ENCODE results near the gene FZD1. TPM values are rescaled to one million over a fixed set of nuclear protein-coding genes. Genes with fewer than 3 reads are reported as not detected.
A peak's percentile ranks its signal among the peaks of the same experiment; 100 is the strongest.

The FZD1 gene
- polyA plus RNA-seq (ENCODE audit: insufficient read length in 4 of 4) = 10 to 100 TPM; 56.0 to 83.1 (median 60.0) TPM

DNA sequence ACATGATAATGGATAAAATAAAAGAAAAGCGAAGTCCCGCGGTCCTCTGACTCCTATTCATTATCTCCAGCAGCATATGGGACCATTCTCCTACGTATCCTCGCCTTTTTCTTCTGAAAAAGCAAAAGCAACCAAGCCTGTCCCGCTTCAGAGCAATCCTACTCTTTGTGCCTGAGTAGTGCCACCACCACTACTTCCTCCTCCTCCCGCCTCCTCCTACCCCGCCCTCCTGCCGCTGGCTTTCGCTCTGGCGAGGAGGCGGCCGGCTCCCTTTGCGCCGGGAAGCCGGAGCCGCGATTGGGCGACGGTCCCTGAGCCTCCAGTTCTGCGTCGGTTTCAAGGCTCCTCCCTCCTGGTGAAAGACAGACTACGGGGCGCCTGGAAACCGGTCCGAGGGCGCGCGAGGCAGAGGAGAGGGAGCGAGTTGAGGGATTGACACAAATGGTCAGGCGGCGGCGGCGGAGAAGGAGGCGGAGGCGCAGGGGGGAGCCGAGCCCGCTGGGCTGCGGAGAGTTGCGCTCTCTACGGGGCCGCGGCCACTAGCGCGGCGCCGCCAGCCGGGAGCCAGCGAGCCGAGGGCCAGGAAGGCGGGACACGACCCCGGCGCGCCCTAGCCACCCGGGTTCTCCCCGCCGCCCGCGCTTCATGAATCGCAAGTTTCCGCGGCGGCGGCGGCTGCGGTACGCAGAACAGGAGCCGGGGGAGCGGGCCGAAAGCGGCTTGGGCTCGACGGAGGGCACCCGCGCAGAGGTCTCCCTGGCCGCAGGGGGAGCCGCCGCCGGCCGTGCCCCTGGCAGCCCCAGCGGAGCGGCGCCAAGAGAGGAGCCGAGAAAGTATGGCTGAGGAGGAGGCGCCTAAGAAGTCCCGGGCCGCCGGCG is at the start of gene FZD1:
Gene FZD1, plus strand, starts transcription at position 388 of the 878 bp plus-strand sequence. Its CDS starts 448 bp downstream, at position 836.
- peak; percentile 93 to 99 (median 96) for DNase-seq (ENCODE audit: low read depth in 4 of 4, low spot score in 2 of 4)

DNA sequence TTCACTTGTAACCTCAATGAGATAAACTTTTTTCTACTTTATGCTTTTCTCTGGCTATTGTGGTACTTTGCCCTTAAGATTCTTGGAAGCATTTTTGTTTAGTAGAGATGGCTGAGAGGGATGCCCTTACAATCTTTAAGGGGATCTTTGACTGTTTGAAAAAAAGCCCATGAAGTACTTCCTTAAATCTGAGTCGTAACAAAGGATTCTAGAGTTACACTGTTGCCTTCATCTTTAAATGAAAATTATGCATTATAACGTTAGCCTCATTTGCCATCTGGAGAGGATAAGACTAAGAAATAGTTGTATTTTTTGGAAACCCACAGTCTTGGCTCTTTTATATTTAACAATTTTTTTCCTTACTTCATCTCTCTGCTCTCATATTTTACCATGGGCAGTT is 37.8 kb upstream of the FZD1 start:
- no peak for DNase-seq (ENCODE audit: low read depth in 4 of 4, low spot score in 2 of 4)

DNA sequence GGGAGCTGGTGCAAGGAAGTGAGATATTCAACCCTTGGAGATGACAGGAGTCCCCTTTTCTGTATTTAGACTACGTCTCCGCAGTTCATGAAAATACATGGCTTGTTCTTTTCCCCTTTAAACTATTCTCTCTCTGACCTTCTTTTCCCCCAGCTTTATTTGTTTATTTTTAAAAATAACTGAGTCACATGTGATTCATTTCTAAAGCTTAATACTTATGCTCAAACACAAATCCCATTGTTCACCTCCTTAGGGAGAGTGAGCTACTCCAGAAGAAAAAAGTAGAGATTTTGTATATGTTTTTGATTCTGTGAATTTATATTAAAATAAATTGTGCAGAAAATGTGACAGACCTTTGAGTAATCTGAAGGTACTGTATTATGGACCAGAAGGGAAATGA is 35.9 kb upstream of the FZD1 start:
- DNase-seq (ENCODE audit: low read depth in 4 of 4, low spot score in 2 of 4) = no peak

DNA sequence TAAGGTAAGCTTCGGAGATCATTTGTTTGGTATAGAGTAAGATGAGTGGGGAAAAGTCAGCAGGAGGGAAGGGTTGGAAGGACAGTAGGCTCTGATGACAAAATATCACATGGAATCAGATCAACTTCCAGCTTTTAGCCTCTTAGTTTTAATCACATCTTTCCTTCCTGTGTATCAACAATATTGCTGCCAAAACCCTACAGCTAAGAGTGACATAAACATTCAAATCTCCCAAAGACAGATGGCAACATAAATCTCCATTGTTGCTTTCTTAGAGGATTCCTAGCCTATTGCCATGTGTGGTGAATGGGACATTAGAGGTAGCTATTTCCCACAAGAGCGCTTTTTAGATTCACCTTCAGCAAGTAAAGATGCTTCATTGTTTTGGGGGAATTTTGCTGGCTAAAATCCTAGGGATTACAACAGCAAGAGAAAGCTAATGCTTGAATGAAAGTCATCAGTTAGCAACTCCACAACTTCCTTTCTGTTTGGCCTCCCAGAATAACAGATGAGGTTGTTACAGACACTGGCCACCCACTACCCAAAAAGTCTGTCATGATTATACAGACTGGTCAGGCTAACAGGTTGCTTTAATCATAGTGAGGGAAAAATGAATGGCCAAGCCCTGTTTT is 35.2 kb upstream of the FZD1 start:
- no peak for DNase-seq (ENCODE audit: low read depth in 4 of 4, low spot score in 2 of 4)

DNA sequence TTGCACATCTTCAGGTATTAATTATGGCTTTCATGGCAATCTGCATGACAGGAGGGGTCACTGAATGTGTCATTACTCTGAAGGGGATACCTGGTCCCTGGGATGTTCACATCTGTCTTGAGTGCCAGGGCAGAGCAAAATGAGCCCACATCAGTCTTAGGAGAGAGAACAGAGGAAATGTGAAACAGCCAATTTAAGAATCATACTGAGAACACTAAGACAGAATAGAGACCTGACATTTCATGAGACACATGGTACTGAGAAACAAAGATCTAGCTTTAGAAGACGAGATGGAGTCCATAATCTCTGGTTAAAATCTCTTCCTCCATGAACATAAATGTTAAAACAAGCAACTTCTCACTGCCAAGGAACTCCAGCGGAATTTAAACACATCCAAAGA is 34.1 kb upstream of the FZD1 start:
- no peak for DNase-seq (ENCODE audit: low read depth in 4 of 4, low spot score in 2 of 4)

DNA sequence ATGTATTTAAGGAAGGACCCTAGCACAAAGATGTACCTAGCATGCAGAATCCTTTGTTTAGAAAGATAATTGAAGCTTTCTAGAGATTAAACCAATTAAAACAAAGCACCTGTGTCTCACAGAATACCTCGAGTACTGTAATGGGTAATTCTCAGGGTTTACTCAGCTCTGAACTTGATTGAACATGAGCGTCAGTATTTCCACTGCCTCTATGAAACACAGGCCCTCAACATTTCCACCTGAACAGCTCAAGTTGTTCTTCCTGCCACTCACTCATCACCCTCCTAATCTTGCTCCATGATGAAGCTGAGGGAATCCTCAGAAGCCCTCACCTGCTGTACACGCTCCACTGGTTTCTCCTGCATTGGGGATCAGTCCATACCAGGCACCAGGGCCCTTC is 33.7 kb upstream of the FZD1 start:
- no peak for DNase-seq (ENCODE audit: low read depth in 4 of 4, low spot score in 2 of 4)

DNA sequence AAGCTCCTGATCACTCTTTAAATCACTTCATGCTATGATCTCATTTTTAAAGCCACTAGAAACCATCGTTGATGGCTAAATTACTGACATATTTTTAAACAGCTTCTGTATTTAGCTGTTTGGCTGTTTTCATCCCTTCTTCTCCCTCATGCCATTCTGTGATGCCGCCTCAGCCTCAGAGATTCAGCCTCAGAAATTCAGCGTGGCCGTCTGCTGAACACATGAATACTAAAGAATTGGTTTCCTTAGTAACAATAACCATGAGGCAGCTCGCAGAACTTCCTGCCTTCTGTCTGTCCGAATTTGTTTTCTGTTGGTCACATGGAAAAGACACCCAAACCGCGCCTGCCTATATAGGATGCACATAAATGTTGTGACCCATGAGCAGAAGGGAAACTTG is 31.0 kb upstream of the FZD1 start:
- DNase-seq (ENCODE audit: low read depth in 4 of 4, low spot score in 2 of 4) = no peak

DNA sequence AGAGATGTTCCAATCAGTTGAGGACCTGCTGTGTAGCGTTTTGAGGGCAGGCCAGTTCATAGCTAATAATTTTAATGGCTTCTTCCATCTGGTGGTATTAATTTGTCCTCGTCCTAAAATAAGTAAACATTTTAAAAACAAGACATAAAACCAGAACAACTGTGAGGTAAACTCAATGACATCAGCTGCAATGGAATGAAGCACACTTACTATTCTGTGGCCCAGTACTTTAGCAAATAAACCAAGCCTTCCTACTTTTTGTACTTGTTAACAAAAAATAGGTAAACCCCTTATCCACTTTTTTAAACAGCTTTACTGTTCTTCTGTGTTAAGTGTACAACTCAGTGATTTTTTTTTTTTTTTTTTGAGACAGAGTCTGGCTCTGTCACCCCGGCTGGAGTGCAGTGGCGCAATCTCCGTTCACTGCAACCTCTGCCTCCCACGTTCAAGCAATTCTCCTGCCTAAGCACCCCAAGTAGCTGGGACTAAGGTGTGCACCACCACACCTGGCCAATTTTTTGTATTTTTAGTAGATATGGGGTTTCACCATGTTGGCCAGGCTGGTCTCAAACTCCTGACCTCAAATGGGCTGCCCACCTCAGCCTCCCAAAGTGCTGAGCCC is 28.9 kb upstream of the FZD1 start:
- no peak for DNase-seq (ENCODE audit: low read depth in 4 of 4, low spot score in 2 of 4)

DNA sequence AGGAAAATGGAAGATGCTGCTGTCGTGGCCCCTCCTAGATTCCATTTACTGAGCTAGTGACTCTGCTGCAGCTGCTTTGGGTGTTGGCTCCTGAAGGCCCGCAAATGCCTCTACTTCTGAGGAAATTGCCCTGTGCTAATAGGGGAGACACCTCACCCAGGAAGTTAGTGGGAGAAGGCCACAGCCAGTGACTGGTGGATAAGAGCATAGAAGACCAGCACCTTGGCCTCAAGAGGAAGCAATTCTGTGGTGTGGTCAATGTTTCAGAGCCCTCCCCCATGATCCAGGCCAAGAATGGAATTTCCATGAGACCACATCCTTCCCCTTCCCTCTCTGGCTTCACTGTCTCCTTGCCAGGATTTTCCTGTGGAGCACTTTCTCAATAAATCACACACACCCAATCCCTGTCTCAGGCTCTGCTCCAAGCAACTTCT is 25.0 kb upstream of the FZD1 start:
- no peak for DNase-seq (ENCODE audit: low read depth in 4 of 4, low spot score in 2 of 4)

DNA sequence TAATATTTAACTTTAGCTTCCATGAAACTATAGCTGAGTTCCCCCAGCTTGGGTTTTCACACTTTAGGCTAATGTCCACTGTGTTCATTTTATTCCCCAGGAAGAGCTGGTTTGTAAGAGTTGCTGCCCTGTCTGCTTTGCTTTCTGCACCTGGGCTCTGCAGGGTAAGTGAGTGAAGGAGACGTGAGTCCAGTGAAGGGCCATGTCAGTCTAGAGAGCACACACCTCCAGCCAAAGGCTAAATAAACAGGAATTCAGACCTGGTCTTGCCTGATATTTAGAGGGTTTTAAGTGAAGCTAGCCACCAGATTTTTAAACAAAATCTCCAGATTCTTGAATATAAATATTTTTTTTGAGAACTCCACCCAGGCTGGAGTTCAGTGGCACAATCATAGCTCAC is 24.5 kb upstream of the FZD1 start:
- no peak for DNase-seq (ENCODE audit: low read depth in 4 of 4, low spot score in 2 of 4)

DNA sequence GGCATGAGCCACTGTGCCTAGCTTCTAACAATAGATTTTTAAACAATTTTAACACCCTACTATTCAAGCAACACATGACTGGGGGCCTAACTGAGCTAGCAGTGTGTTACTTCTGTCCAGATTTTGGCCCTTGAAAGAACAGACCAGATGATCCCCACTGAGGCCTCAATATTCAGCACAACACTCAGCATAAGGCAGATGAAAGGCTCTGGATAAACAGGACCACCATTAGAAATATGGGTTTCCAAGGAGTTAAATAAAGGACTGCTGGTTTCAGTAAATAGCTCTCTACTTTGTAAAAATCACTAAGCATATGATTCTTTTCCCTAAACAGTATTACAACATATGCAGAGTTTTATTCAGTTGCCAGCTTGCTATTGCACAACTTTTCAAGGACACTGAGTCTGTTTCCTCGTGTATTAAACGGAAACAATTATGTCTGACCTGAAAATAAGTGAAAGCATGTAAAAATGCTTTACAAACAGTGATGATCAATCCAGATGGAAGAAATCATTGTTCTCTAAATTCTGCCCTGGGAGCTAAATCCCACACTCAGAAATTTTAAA is 23.8 kb upstream of the FZD1 start:
- no peak for DNase-seq (ENCODE audit: low read depth in 4 of 4, low spot score in 2 of 4)

DNA sequence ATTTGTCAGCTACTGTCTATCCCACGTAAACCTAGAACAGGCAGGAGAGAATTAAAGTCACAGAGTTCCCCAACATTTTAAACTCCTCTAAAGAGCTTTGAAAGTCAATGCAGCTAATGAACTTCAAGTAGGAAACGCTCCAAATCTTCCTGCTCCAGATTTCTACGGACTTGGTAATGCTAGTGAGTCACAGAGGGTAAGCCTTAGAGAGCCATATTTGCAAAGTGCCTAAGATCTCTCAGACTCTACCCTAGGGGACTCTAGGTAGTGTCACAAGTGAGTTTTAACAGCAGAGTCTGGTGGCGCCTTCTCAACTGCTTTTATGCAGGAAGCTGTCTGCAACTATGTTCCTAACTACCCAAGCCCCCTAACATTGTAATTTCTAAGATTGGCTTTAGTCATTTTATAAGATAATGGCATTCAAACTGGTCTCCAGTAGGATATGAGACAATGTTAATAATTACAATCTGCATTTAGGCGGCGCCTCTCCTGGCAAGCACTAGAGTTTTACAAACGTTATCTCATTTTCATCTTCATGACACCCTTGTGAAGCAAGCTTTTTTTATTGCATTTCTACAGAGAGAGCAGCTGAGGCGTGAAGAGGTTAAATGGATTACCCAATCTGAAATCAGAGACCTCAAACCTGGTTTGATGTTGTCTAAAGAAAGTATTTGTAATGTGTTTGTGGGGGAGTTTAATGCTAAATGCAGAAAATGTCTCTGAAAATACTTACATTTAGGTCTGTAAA is 22.0 kb upstream of the FZD1 start:
- no peak for DNase-seq (ENCODE audit: low read depth in 4 of 4, low spot score in 2 of 4)

DNA sequence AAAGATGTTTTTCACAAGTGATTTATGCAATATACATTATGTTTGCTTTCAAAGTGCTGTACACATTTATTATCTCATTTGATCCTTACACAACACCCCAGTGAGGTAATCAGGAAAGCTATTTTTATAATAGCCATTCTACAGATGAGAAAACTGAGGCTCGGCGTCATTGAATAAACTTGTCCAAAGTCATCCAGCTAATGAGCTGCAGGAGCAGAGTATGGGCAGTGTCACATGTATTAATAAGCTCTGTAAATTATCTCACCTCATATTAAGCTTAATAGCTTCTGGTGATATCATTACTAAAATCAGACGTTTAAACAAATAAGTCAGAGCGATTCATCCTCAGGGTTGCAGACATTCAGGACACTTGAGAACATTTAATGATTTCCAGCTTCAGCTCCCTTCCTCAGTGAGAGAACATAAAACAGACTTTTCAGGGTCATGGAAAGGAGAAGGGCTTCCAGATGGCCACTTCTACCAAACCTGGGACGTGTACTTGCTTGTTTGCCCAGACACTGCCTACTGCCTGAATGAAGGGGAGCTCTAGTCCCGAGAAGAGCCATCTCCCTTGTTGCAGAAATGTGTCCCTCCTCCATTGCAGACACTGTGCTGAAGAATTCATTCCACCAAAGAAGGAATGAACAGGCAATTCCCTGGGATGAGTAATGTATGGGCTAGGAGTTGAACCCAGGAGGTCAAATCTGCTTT is 20.5 kb upstream of the FZD1 start:
- no peak for DNase-seq (ENCODE audit: low read depth in 4 of 4, low spot score in 2 of 4)

DNA sequence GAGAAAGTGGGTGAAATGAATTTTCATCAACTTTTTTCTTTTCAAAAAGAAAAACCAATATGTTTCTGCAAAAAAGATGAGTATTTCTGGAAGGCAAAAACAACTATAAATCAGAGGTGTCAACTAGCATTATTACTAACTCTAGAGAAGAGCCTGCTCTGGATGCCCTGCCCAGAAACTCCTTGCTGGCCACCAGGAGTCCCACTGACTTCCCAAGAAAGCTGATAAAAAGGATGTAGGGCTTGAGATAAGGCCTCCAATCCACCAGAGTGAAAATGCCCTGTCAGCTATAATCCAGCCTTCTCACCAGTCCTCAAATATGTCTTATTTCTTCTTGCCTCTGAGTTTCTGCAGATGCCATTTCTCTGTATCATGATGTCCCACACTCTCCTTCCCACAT is 16.7 kb upstream of the FZD1 start:
- no peak for DNase-seq (ENCODE audit: low read depth in 4 of 4, low spot score in 2 of 4)

DNA sequence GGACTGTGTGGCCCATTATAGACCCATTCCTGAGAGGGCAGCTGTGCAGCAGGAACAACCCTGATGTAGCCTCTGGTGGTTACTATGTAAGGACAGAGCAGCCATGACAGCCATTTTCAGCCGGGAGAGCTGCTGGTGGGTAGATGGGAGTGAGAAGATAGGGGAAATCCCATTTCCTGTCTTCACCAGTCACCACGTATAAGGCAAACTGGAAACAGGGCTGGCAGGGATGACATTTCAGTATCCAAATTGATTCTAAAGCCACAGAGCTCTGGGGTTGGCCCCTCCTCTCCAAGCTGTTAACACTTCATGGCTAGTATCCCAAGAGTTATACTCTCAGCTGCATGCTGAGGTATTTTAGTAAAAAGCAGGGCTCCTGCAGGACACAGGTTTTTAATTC is 15.2 kb upstream of the FZD1 start:
- DNase-seq (ENCODE audit: low read depth in 4 of 4, low spot score in 2 of 4) = no peak

DNA sequence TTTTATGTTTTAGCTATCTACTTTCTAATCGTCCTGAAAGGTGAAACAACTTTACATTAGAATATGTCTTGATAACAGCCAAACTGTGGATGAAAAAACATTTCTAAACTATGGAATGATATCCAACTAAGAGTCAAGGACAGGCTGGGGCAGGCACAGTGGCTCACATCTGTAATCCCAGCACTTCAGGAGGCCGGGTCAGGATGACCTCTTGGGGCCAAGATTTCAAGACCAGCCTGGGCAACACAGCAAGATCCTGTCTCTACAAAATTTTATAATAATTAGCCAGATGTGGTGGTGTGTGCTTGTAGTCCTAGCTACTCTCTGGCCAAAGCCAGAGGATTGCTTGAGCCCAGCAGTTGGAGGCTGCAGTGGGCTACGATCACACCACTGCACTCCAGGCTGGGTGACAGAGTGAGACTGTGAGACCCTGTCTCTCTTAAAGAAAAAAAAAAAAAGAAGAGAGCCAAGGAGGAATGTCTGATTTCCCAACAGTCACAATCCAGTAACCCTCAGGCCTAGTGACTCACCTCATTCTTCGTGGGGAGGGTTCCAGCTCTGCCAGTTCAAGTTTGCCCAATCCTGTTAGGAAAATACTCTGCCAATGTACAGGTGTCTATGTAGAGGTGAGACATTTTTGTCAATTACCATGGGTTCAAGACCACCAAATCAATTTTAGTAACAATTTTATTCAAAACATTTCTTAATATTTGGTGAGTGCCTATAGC is 14.6 kb upstream of the FZD1 start:
- DNase-seq (ENCODE audit: low read depth in 4 of 4, low spot score in 2 of 4) = no peak

DNA sequence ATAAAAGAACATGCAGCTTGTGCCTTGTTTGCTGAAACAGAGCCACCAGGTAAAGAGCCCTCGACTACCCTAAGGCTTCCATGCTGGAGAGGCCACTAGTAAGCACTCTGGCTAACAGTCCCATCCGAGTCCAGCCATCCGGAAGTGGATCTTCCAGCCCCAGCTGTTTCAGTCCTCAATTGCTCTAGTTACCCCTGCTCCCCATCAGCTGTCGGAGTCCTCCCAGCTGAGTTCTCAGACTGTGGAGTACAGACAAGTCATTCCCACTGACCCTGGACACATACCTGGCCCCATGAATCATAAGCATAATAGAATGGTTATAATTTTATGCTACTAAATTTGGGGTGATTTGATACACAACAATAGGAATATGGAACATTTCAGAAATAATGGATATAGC is 13.5 kb upstream of the FZD1 start:
- DNase-seq (ENCODE audit: low read depth in 4 of 4, low spot score in 2 of 4) = no peak

DNA sequence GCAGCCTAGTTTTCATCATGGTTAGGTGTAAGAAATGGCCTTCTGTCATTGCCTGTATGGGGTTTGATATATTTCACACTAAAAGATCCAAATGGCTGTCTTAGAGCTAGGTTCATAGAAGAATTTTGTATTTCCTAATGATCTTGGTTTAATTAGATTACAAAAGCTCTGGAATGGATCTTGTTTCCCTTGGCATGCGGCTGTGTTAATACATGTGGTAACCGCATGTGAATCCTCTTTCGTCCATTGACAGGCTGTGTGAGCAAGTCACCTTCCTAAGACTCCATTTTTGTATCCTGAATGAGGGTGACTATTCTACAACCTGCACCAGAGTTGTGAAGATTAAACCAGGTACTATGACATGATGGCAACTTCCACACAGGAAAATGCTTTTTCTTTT is 12.4 kb upstream of the FZD1 start:
- DNase-seq (ENCODE audit: low read depth in 4 of 4, low spot score in 2 of 4) = no peak

DNA sequence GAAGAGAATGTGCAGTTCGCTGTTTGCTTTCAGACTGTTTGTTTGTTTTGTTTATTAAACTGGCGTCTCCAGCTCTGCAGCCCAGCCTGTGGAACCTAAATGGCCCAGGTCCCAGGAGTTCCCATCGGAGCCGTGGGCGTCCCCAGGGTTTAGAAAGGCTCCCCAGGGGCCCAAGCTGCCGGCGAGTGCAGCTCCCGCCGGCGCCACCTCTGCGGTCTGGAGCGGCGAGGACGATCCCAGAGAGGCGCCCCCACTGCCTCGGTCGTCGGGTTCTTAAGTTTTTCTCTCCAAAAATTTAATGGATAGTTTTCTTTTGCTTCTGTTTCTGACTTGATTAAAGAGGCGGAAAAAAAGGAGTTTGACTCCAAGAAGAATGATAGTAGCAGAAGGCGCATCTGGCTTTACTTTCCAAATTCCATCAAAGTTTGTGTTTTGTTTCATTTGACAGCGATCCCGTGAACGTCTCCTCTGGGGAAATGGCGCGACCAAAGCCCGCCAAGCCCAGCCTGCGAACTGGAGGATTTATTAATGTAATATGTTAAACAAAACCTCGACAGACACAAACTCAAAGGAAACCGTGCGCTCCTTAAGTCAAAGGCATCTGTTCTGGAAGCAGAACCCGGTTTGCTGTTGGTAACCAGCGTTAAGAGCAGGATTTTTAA is 718 bp upstream of the FZD1 start:
- no peak for DNase-seq (ENCODE audit: low read depth in 4 of 4, low spot score in 2 of 4)

Data from left renal cortex interstitium (tissue), 4 donors.